B cell (primary cell): ENCODE measurements around the gene CWF19L1. TPM values are rescaled to one million over a fixed set of nuclear protein-coding genes. Genes with fewer than 3 reads are reported as not detected.
A peak's percentile ranks its signal among the peaks of the same experiment; 100 is the strongest.

Source experiments
- ATAC-seq: fragments of 200-7000 bp; cut with Tn5 transposase; one replicate; pipeline ENCODE4 v1.10.0; 2021; ENCODE audit warnings: low read depth, mild to moderate bottlenecking, moderate number of reproducible peaks, moderate library complexity
- CTCF ChIA-PET: fragments of 350-600 bp; sonication (Branson Sonifier 250); formaldehyde crosslinking; loops from one replicate; lab custom pipeline; 2021; ENCODE audit warnings: antibody characterized with exemption, inconsistent platforms; lab: Charles Lee
- POLR2A ChIA-PET: fragments of 350-600 bp; sonication (Branson Sonifier 250); formaldehyde crosslinking; loops from one replicate; lab custom pipeline; 2021; ENCODE audit warnings: antibody characterized with exemption; lab: Charles Lee
- DNase-seq: peaks from one replicate; pipeline ENCODE4 v3.0.0; 2013
- H2AFZ ChIP-seq: 2 replicates; pipeline ENCODE4 v1.6.1; 2012; ENCODE audit warnings: mild to moderate bottlenecking, low read depth, low read length; ENCODE audit not compliant: insufficient read depth, poor library complexity, severe bottlenecking
- H3K27ac ChIP-seq, 2 donors: 1 replicate in 1 of 2; 2 replicates in 1 of 2; pipeline ENCODE4 v1.5.1; 2012 to 2013; ENCODE audit warnings: low read length in 2 of 2, mild to moderate bottlenecking in 2 of 2, moderate library complexity in 1 of 2
- H3K27me3 ChIP-seq, 4 experiments: fragments of 200-600 bp in 1 of 4; sonication (generic) in 1 of 4; replicated peaks in 1 of 4; 1 replicate in 2 of 4; 2 replicates in 2 of 4; pipeline versions ENCODE4 v1.6.1 to v1.7.0; 2013 to 2016; ENCODE audit warnings: low read length in 3 of 4, mild to moderate bottlenecking in 2 of 4, mixed read lengths in 1 of 4, moderate library complexity in 1 of 4; ENCODE audit not compliant: insufficient read depth in 4 of 4, control insufficient read depth in 3 of 4; ENCODE audit errors: control extremely low read depth in 1 of 4
- H3K36me3 ChIP-seq, 2 experiments: replicated peaks in 1 of 2; 1 replicate in 1 of 2; 2 replicates in 1 of 2; pipeline versions ENCODE4 v1.6.1 to v1.7.1; 2013; ENCODE audit warnings: low read length in 1 of 2; ENCODE audit not compliant: insufficient read depth in 2 of 2, control insufficient read depth in 1 of 2; ENCODE audit errors: control extremely low read depth in 1 of 2, extremely low read depth in 1 of 2
- H3K4me1 ChIP-seq, 2 donors: fragments of 200-600 bp in 1 of 2; sonication (generic) in 1 of 2; 1 replicate in 1 of 2; 2 replicates in 1 of 2; pipeline versions ENCODE4 v1.5.1 to v1.6.1; 2013 to 2017; ENCODE audit warnings: low read length in 2 of 2; ENCODE audit not compliant: control insufficient read depth in 2 of 2, insufficient read depth in 2 of 2
- H3K4me2 ChIP-seq: replicated peaks from 2 replicates; pipeline ENCODE3; 2012; ENCODE audit warnings: mild to moderate bottlenecking, low read depth, low read length; ENCODE audit not compliant: poor library complexity, severe bottlenecking
- H3K4me3 ChIP-seq, 5 experiments: fragments of 200-600 bp in 1 of 5; sonication (generic) in 1 of 5; 1 replicate in 3 of 5; 2 replicates in 2 of 5; pipeline versions ENCODE4 v1.5.1 to v1.7.0; 2011 to 2016; ENCODE audit warnings: low read length in 4 of 5, mild to moderate bottlenecking in 4 of 5, low read depth in 2 of 5, control low read depth in 1 of 5, moderate library complexity in 1 of 5; ENCODE audit not compliant: insufficient read depth in 1 of 5; ENCODE audit errors: control extremely low read depth in 1 of 5, extremely low read depth in 1 of 5
- H3K79me2 ChIP-seq: fragments of 200-600 bp; sonication (generic); one replicate; pipeline ENCODE4 v1.6.0; 2016; ENCODE audit warnings: low read length; ENCODE audit not compliant: control insufficient read depth, insufficient read depth
- H3K9ac ChIP-seq: fragments of 200-600 bp; sonication (generic); 2 replicates; pipeline ENCODE4 v1.6.1; 2017; ENCODE audit warnings: mild to moderate bottlenecking, low read length, moderate library complexity
- H3K9me3 ChIP-seq, 3 donors: one replicate each; pipeline versions ENCODE4 v1.6.1 to v1.7.1; 2013; ENCODE audit warnings: low read length in 2 of 3; ENCODE audit not compliant: control insufficient read depth in 2 of 3, insufficient read depth in 1 of 3; ENCODE audit errors: control extremely low read depth in 1 of 3
- H4K20me1 ChIP-seq: 2 replicates; pipeline ENCODE4 v1.6.0; 2012; ENCODE audit warnings: mild to moderate bottlenecking, low read length; ENCODE audit not compliant: insufficient read depth, control insufficient read depth, poor library complexity, severe bottlenecking
- H3K27ac Mint-ChIP-seq: one replicate; pipeline ENCODE4 v1.8.0; 2021; ENCODE audit warnings: mixed read lengths
- H3K27me3 Mint-ChIP-seq: one replicate; pipeline ENCODE4 v1.8.0; 2021; ENCODE audit warnings: mixed read lengths
- H3K4me1 Mint-ChIP-seq: one replicate; pipeline ENCODE4 v1.8.0; 2021; ENCODE audit warnings: mixed read lengths
- H3K4me3 Mint-ChIP-seq: one replicate; pipeline ENCODE4 v1.8.0; 2021; ENCODE audit warnings: mixed read lengths
- H3K9me3 Mint-ChIP-seq: one replicate; pipeline ENCODE4 v1.8.0; 2022; ENCODE audit warnings: mixed read lengths; ENCODE audit not compliant: insufficient read depth
- CTCF ChIP-seq: fragments of 200-600 bp; IDR thresholded peaks from one replicate; pipeline ENCODE4 v1.8.0; 2022; ENCODE audit warnings: antibody characterized with exemption, mild to moderate bottlenecking
- EZH2 ChIP-seq: IDR thresholded peaks from 2 replicates; pipeline ENCODE4 v1.6.1; 2012; ENCODE audit warnings: borderline replicate concordance, low read depth, mild to moderate bottlenecking, moderate library complexity, low read length; ENCODE audit not compliant: insufficient read depth, poor library complexity, severe bottlenecking
- WGBS: methylation state at CpG from one replicate; pipeline ENCODE4 v1.1.5; 2013; ENCODE audit warnings: missing lambda C conversion rate; ENCODE audit not compliant: insufficient coverage; 5-methylcytosine and 5-hydroxymethylcytosine counted together
- intact Hi-C: fragments of 100-400 bp; cut with micrococcal nuclease; formaldehyde crosslinking; loops from one replicate; pipeline ENCODE4 v1.10.0; 2022
- polyA plus RNA-seq: library from polyadenylated mRNA; depleted of rRNA; stranded (reverse); fragments of >200 nt; gene quantifications from 2 replicates; pipeline ENCODE4 v1.2.3, GENCODE V29; 2012
- total RNA-seq, 2 donors: library from RNA; stranded (reverse); fragments of 120-200 nt in 1 of 2; gene quantifications; 1 replicate in 1 of 2; 2 replicates in 1 of 2; pipeline versions ENCODE4 v1.2.3 to v1.2.4, GENCODE V29; 2013 to 2022

The CWF19L1 gene
- total and polyA plus RNA-seq, 2 donors (not counting 1 experiment from before 2014, with no cell fraction given), result 24.1 to 48.3 TPM

- ChIA-PET POLR2A (interaction anchor here (0.6 kb wide), 1 partner anchor 44 kb away, joined by 5 read pairs; the partner anchor contains the start of gene ERLIN1), CTCF (interaction anchor here (1.5 kb wide), 1 partner anchor 13 kb away, joined by 3 read pairs; no protein-coding TSS in a partner anchor)
- H3K79me2 ChIP-seq, result peaks cover 25% of the 10 kb centered on the region
- 75% methylated on average over 18 of the region's 21 CpGs for WGBS
- peaks cover 5 to 28% of the 10 kb centered on the region in 2 experiments for H3K36me3 ChIP-seq
- no peaks in the 10 kb centered on the region for H4K20me1 ChIP-seq
- H3K9ac ChIP-seq, result peak overlapping the region; percentile 95
- H3K4me3 ChIP-seq, result peak overlapping the region; percentile 81 to 98 (median 88)
- peaks cover 9 to 26% of the 10 kb centered on the region in 2 donors for H3K4me1 ChIP-seq
- peak overlapping the region; percentile 96 for H3K4me3 Mint-ChIP-seq
- H3K4me2 ChIP-seq, result peak overlapping the region; percentile 81
- H2AFZ ChIP-seq, result peak overlapping the region; percentile 98
- H3K4me1 Mint-ChIP-seq, result peaks cover 26% of the 10 kb centered on the region
- TF ChIP-seq CTCF (no peak), EZH2 (no peak)
- no peak for ATAC-seq
- no peaks in the 10 kb centered on the region for H3K27me3 ChIP-seq
- H3K27me3 Mint-ChIP-seq, result no peaks in the 10 kb centered on the region
- H3K27ac ChIP-seq, result peak overlapping the region; percentile 71 to 87
- DNase-seq, result peak; percentile 12
- peak overlapping the region; percentile 90 for H3K27ac Mint-ChIP-seq
- peaks cover 4% of the 10 kb centered on the region for H3K9me3 Mint-ChIP-seq
- peaks cover 0 to 5% (median 0%) of the 10 kb centered on the region in 3 donors for H3K9me3 ChIP-seq
- intact Hi-C loops, result loop anchor here (1.0 kb wide), 4 partner anchors 37 to 97 kb away; partner anchors contain the start of genes BLOC1S2, CWF19L1 and ERLIN1
These were observed 37.5 kb downstream of the CWF19L1 start for GRCh38 chr10:100229819-100230422.

- Histone ChIP-seq H3K9ac (no peak overlapping the region), H3K4me1 (peaks cover 5 to 9% of the 10 kb centered on the region in 2 donors), H3K4me2 (no peak overlapping the region), H4K20me1 (no peaks in the 10 kb centered on the region), H3K79me2 (peaks cover 18% of the 10 kb centered on the region), H3K4me3 (no peak overlapping the region), H3K27ac (no peak overlapping the region), H3K27me3 (no peaks in the 10 kb centered on the region), H3K9me3 (no peaks in the 10 kb centered on the region), H2AFZ (no peak overlapping the region), H3K36me3 (peaks cover 8 to 30% of the 10 kb centered on the region in 2 experiments)
- Mint-ChIP-seq H3K27ac (no peak overlapping the region), H3K27me3 (no peaks in the 10 kb centered on the region), H3K9me3 (no peaks in the 10 kb centered on the region), H3K4me1 (peaks cover 8% of the 10 kb centered on the region), H3K4me3 (no peak overlapping the region)
- POLR2A ChIA-PET, result no interaction called here
- 100% methylated on average over 1 of the region's 5 CpGs for WGBS
- CTCF ChIA-PET, result interaction anchor here (0.8 kb wide), 1 partner anchor 17 kb away, joined by 3 read pairs; no protein-coding TSS in a partner anchor
- ATAC-seq (no peak), DNase-seq (no peak)
- intact Hi-C loops, result no loop called here
- TF ChIP-seq EZH2 (no peak), CTCF (no peak)
These were observed 43.6 kb downstream of the CWF19L1 start for GRCh38 chr10:100223879-100224278.
